LNCaP clone FGC (cell line): ENCODE results near the gene SETD1A.

ENCODE experiments used
- DNase-seq: peaks from one replicate; pipeline ENCODE4 v3.0.0-alpha.2; 2011; ENCODE audit warnings: low read depth
- H3K4me3 ChIP-seq: 2 replicates; pipeline ENCODE4 v1.5.1; 2011; ENCODE audit warnings: mild to moderate bottlenecking, low read depth, low read length, control low read depth
- CTCF ChIP-seq: IDR thresholded peaks from 2 replicates; pipeline ENCODE4 v1.5.1; 2012; ENCODE audit warnings: mild to moderate bottlenecking; ENCODE audit not compliant: control insufficient read depth, insufficient read depth; ENCODE audit errors: extremely low read depth

SETD1A gene

GRCh38 chr16:31022544-31023251 is 65.1 kb downstream of the SETD1A start:
- no peak for TF ChIP-seq CTCF
- H3K4me3 ChIP-seq = no peak overlapping the region
- no peak for DNase-seq

GRCh38 chr16:31023252-31023602 is 65.7 kb downstream of the SETD1A start:
- DNase-seq = no peak
- TF ChIP-seq CTCF = no peak
- H3K4me3 ChIP-seq = no peak overlapping the region

DNA sequence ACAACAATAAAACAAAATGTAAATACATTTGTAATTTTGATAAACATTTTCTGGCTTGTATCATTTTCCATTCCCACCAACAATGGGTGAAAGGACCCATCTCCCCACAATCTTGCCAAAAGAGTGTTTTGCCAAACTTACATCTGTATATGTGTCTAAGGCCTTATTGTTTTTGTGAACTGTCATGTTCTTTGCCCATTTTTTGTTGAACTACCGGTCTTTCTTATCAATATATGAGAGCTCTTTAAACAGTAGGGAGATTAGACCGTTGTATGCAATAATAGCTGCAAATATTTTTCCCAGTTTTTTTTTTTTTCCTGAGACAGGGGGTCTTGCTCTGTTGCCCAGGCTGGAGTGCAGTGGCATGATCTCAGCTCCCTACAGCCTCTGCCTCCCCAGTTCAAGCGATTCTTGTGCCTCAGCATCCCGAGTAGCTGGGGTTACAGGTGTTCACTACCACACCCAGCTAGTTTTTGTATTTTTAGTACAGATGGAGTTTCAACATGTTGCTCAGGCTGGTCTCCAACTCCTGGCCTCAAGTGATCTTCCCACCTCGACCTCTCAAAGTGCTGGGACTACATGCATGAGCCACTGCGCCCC is 66.2 kb downstream of the SETD1A start:
- TF ChIP-seq CTCF = no peak

DNA sequence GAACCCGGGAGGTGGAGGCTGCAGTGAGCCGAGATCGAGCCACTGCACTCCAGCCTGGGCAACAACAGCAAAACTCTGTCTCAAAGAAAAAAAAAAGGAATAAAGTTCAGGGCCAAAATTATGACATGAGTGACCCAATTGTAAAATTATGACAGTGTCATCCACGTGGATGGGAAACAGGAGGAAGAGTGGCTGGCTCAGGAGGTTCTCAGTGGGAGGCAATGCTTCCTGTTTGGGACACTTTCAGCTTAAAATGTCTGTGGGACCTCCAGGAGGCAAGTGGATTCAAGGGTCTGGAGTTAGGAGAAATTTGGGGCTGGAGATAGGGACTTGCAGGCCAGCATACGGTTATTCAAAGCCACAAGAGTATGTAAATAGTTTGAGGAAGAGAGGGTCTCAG is 67.8 kb downstream of the SETD1A start:
- TF ChIP-seq CTCF = no peak
- H3K4me3 ChIP-seq = no peak overlapping the region
- DNase-seq = no peak

More for the DNA sequence above, 66.2 kb downstream of the SETD1A start:
- no peak for DNase-seq
- H3K4me3 ChIP-seq = no peak overlapping the region

GRCh38 chr16:31029272-31029671 is 71.7 kb downstream of the SETD1A start:
- no peak for DNase-seq
- TF ChIP-seq CTCF = no peak
- H3K4me3 ChIP-seq = no peak overlapping the region

- no peak overlapping the region for H3K4me3 ChIP-seq
- DNase-seq = no peak
- TF ChIP-seq CTCF = no peak
Observed at GRCh38 chr16:31031276-31031675, 73.7 kb downstream of the SETD1A start.
